Fibroblast of pulmonary artery (primary cell): ENCODE measurements around the gene COG8.
A peak's percentile ranks its signal among the peaks of the same experiment; 100 is the strongest.

Experiments
- DNase-seq: peaks from one replicate; pipeline ENCODE4 v3.0.0-alpha.2; 2010; ENCODE audit warnings: low read depth
- H3K4me3 ChIP-seq: replicated peaks from 2 replicates; pipeline ENCODE4 v1.5.1; 2011; ENCODE audit warnings: low read depth, mild to moderate bottlenecking, control low read depth, low read length, moderate library complexity
- TF ChIP-seq, protein P1 (sequence below): IDR thresholded peaks from 2 replicates; pipeline ENCODE4 v1.5.1; 2011; ENCODE audit warnings: mild to moderate bottlenecking, control low read depth, low read length, inconsistent platforms; ENCODE audit errors: missing control alignments

COG8 gene

DNA sequence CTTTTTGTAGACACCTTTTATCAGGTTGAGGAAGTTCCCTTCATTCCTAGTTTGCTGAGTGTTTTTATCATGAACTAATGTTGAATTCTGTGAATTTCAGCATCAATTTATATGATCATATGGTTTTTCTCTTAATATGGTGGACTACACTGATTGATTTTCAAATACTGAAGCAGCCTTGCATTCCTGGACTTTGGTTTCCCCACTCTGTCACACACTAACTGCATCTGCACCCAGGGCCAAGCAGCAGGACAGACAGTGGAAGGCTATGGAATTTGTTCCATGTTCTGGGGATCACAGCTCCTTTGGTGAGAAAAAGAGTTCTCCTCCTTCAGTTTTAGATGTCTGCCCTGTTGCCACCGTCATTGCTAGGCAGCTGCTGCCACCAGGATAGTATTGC, 38.7 kb upstream of the COG8 start:
- H3K4me3 ChIP-seq: no peak overlapping the region
- no peak for DNase-seq
- TF ChIP-seq, protein P1, sequence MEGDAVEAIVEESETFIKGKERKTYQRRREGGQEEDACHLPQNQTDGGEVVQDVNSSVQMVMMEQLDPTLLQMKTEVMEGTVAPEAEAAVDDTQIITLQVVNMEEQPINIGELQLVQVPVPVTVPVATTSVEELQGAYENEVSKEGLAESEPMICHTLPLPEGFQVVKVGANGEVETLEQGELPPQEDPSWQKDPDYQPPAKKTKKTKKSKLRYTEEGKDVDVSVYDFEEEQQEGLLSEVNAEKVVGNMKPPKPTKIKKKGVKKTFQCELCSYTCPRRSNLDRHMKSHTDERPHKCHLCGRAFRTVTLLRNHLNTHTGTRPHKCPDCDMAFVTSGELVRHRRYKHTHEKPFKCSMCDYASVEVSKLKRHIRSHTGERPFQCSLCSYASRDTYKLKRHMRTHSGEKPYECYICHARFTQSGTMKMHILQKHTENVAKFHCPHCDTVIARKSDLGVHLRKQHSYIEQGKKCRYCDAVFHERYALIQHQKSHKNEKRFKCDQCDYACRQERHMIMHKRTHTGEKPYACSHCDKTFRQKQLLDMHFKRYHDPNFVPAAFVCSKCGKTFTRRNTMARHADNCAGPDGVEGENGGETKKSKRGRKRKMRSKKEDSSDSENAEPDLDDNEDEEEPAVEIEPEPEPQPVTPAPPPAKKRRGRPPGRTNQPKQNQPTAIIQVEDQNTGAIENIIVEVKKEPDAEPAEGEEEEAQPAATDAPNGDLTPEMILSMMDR: no peak

DNA sequence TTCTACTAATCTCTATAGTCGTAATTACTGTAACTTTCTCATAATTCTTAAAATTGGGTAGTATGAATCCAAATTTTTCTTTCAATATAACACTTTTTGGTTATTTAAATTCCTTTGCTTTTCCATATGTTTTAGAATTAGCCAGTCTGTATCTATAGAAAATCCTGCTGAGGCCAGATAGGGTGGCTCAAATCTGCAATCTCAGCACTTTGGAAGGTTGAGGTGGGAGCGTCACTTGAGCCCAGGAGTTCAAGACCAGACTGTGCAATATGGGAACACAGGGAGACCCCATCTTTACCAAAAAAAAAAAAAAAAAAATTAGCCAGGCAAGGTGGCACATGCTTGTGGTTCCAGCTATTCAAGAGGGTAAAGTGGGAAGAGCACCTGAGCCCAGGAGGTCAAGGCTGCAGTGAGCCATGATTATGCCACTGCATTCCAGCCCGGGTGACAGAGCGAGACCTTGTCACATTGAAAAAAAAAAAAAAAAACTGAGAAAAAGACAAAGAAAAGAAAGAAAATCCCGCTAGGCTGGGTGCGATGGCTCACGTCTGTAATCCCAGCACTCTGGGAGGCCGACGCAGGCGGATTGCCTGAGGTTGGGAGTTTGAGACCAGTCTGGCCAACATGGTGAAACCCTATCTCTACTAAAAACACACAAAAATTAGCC, 37.2 kb upstream of the COG8 start:
- TF ChIP-seq, protein P1: no peak
- DNase-seq: no peak

DNA sequence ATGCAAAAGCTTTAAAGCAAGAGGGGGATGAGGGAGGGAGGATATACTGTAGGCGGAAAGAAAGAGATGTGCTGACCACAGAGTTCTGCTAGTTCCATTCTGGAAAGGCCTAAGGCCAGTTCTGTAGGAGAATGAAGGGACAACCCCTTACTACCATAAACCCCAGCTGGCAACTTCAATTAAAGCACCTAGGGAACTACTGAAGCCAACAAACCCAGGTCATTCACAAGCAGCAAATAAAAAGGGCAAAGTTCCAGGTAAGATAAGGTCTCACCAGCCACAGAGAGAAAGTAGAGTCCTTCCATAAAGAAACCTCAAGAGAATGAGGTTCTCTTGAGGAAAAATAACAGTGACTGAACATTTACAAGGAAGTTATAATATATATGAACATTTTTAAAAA, 33.7 kb upstream of the COG8 start:
- H3K4me3 ChIP-seq: no peak overlapping the region
- TF ChIP-seq, protein P1: no peak
- no peak for DNase-seq

More for the DNA sequence above, 37.2 kb upstream of the COG8 start:
- H3K4me3 ChIP-seq: no peak overlapping the region

DNA sequence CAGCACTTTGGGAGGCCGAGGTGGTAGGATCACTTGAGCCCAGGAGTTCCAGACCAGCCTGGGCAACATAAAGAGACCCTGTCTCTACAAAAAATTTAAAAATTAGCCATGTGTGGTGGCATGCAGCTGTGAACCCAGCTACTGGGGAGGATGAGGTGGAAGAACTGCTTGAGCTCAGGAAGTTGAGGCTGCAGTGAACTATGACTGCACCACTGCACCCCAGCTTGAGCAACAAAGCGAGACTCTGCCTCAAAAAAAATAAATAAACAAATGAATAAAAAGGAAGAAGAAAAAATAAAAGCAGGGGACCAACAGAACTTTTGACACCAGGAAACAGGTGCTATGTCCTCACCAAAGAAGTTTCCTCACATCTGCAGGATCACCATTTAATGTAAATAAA, 32.2 kb upstream of the COG8 start:
- H3K4me3 ChIP-seq: no peak overlapping the region
- TF ChIP-seq, protein P1: no peak
- no peak for DNase-seq

DNA sequence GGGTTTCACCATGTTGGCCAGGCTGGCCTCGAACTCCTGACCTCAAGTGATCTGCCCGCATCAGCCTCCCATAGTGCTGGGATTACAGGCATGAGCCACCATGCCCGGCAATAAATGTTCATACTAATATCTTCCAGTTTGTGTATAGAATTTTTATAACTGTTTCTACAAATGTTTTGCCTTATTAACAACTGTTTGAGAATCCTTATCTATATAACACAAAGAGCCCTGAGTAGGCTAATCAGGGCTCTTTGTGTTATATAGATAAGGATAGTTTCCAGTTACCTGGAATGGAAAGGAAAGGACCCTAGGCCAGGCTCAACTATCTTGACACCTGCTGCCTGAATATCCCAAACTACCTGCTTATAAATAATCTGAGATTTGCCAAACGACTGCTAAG, 29.5 kb upstream of the COG8 start:
- DNase-seq: no peak
- no peak overlapping the region for H3K4me3 ChIP-seq
- TF ChIP-seq, protein P1: no peak

DNA sequence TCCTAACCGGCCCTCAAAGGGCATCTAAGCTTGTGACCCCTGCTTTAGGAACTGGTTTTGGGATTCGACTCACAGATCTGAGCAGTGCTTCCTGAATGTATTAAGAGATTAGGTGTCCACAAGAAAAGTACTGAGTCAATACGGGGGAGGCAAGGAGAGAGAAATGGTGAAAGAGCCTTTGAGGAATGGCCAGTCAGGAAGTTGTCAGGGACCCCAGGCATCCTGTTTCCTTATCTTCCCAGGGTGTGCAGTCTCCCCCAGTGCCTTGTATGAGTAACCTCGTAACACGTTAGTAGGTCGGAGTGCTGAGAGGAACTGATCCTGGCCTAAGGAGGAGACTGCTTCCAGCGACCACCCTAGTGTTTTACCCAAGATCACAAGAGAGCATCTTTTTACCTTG, 28.6 kb upstream of the COG8 start:
- DNase-seq: peak; percentile 72
- H3K4me3 ChIP-seq: no peak overlapping the region

More for the DNA sequence above, 28.6 kb upstream of the COG8 start:
- TF ChIP-seq, protein P1: no peak
